Ascending aorta (tissue), 2 donors: ENCODE measurements around the gene ENOX1. TPM values are rescaled to one million over a fixed set of nuclear protein-coding genes. Genes with fewer than 3 reads are reported as not detected.

Experiments
- DNase-seq, 2 donors: peaks; one replicate each; pipeline ENCODE4 v3.0.0-alpha.2; 2019; ENCODE audit warnings: low spot score in 2 of 2
- H3K27ac ChIP-seq, 2 donors: fragments of 200-600 bp; sonication (generic); one replicate each; pipeline ENCODE4 v1.5.1; 2016 to 2017; ENCODE audit warnings: mild to moderate bottlenecking in 1 of 2
- H3K27me3 ChIP-seq: fragments of 200-600 bp; sonication (generic); one replicate; pipeline ENCODE4 v1.5.1; 2017
- H3K36me3 ChIP-seq, 2 donors: fragments of 200-600 bp; sonication (generic); one replicate each; pipeline ENCODE4 v1.5.1; 2016
- H3K4me1 ChIP-seq, 2 donors: fragments of 200-600 bp; sonication (generic); one replicate each; pipeline ENCODE4 v1.5.1; 2016 to 2017; ENCODE audit warnings: mild to moderate bottlenecking in 1 of 2
- H3K4me3 ChIP-seq, 2 donors: fragments of 200-600 bp; sonication (generic); one replicate each; pipeline ENCODE4 v1.5.1; 2016 to 2017; ENCODE audit warnings: mild to moderate bottlenecking in 1 of 2
- H3K9me3 ChIP-seq, 2 donors: fragments of 200-600 bp; sonication (generic); one replicate each; pipeline ENCODE4 v1.5.1; 2016
- CTCF ChIP-seq, 3 experiments: fragments of 200-600 bp in 2 of 3; fragments of 450-650 bp in 1 of 3; sonication (generic) in 2 of 3; IDR thresholded peaks; one replicate each; pipeline ENCODE4 v1.5.1; 2016 to 2019; ENCODE audit warnings: antibody characterized with exemption in 3 of 3, mild to moderate bottlenecking in 1 of 3, moderate library complexity in 1 of 3
- intact Hi-C: fragments of 100-400 bp; cut with DNase I; formaldehyde crosslinking; loops from one replicate; pipeline ENCODE4 v1.15.1; 2023
- total RNA-seq: library from RNA; depleted of rRNA; stranded (reverse); fragments of >200 nt; gene quantifications from one replicate; pipeline ENCODE4 v1.1.0, GENCODE V29; 2016

ENOX1 gene
- total RNA-seq, 1 donor from 2014 or later, result 0.21 TPM

DNA sequence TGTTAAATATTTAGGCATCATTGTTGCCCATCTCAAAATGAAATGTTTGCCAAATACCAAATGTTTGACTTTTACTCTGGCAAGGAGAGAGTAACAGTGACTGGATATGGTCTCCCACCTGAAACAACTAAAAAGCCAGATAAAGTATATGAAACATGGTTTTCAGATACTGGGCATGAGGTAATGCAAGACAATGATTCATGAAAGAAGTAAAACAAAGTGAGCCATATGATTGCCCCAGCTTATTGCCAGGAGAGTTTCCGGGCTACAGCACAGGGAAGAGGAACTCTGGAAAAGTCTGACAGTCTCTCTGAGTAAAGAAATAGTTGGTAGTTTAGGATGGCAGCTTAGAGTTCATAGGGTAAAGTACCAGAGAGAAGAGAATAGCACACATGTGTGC lies 408.8 kb downstream of the ENOX1 start:
- Histone ChIP-seq H3K4me1 (no peaks in the 10 kb centered on the region), H3K27ac (no peak overlapping the region), H3K27me3 (no peaks in the 10 kb centered on the region), H3K4me3 (no peak overlapping the region), H3K9me3 (peaks cover 0 to 4% of the 10 kb centered on the region in 2 donors), H3K36me3 (no peaks in the 10 kb centered on the region)
- intact Hi-C loops, result no loop called here
- TF ChIP-seq CTCF (IDR thresholded peaks at IDR 0.05), result no peak
- no peak for DNase-seq

DNA sequence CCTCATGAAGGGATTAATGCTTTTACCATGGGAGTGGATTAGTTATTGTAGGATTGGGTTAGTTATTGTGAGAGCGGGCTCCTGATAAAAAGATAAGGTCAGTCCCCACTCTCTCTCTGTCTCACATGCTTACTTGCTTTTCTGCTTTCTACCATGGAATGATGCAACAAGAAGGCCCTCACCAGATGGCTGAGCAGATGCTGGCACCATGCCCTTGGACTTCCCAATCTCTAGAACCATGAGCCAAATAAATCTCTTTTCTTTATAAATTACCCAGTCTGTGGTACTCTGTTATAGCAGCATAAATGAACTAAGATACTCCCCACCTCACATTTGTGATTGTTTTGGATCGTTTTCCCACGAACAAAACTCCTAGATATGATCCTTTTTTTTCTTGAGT lies 409.6 kb downstream of the ENOX1 start:
- TF ChIP-seq CTCF (IDR thresholded peaks at IDR 0.05), result no peak
- Histone ChIP-seq H3K36me3 (no peaks in the 10 kb centered on the region), H3K4me3 (no peak overlapping the region), H3K27me3 (no peaks in the 10 kb centered on the region), H3K9me3 (peaks cover 0 to 4% of the 10 kb centered on the region in 2 donors), H3K4me1 (no peaks in the 10 kb centered on the region), H3K27ac (no peak overlapping the region)
- DNase-seq, result no peak
- intact Hi-C loops, result no loop called here

GRCh38 chr13:43376596-43376995 lies 410.2 kb downstream of the ENOX1 start:
- H3K36me3 ChIP-seq, result no peaks in the 10 kb centered on the region
- H3K9me3 ChIP-seq, result peaks cover 0 to 4% of the 10 kb centered on the region in 2 donors
- TF ChIP-seq CTCF (IDR thresholded peaks at IDR 0.05), result no peak
- no peak overlapping the region for H3K27ac ChIP-seq
- H3K4me3 ChIP-seq, result no peak overlapping the region
- no peaks in the 10 kb centered on the region for H3K27me3 ChIP-seq
- DNase-seq, result no peak
- H3K4me1 ChIP-seq, result no peaks in the 10 kb centered on the region
- intact Hi-C loops, result no loop called here

- Histone ChIP-seq H3K36me3 (no peaks in the 10 kb centered on the region), H3K4me1 (no peaks in the 10 kb centered on the region), H3K27ac (no peak overlapping the region), H3K27me3 (no peaks in the 10 kb centered on the region), H3K4me3 (no peak overlapping the region), H3K9me3 (peaks cover 0 to 4% of the 10 kb centered on the region in 2 donors)
- TF ChIP-seq CTCF (IDR thresholded peaks at IDR 0.05), result no peak
- DNase-seq, result no peak
- intact Hi-C loops, result no loop called here
Measured at GRCh38 chr13:43375797-43376465, 410.8 kb downstream of the ENOX1 start.

GRCh38 chr13:43374621-43375020 lies 412.2 kb downstream of the ENOX1 start:
- Histone ChIP-seq H3K27ac (no peak overlapping the region), H3K4me3 (no peak overlapping the region), H3K4me1 (no peaks in the 10 kb centered on the region), H3K27me3 (no peaks in the 10 kb centered on the region), H3K36me3 (no peaks in the 10 kb centered on the region), H3K9me3 (no peaks in the 10 kb centered on the region)
- no peak for TF ChIP-seq CTCF (IDR thresholded peaks at IDR 0.05)
- no peak for DNase-seq
- intact Hi-C loops, result no loop called here

DNA sequence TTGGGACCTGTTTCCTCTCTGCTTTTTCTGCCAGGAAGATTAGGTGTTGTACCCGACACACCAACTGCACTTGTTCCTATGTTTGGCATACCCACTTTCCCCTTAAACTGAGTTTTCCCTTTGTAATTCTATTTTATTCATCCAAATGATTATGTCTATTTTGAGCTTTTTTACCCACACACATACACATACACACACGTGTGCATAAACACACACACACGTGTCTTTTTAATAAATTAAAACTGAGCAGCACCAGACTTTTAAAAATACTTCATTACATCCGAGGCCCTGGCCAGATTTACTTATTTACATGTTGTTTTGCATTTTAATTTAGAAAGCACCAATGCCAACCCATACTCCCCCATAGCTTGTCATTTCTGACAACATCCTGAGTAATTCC lies 413.4 kb downstream of the ENOX1 start:
- no peak overlapping the region for H3K27ac ChIP-seq
- H3K4me1 ChIP-seq, result no peaks in the 10 kb centered on the region
- no peaks in the 10 kb centered on the region for H3K27me3 ChIP-seq
- no peak for TF ChIP-seq CTCF (IDR thresholded peaks at IDR 0.05)
- H3K9me3 ChIP-seq, result no peaks in the 10 kb centered on the region
- intact Hi-C loops, result no loop called here
- H3K4me3 ChIP-seq, result no peak overlapping the region
- no peaks in the 10 kb centered on the region for H3K36me3 ChIP-seq
- DNase-seq, result no peak
